Measurements from ENCODE around the gene ENAH. TPM values are rescaled to one million over a fixed set of nuclear protein-coding genes. Genes with fewer than 3 reads are reported as not detected.

ENAH gene
- total and polyA plus RNA-seq, 2 experiments from 2014 or later: 109 to 184 TPM

DNA sequence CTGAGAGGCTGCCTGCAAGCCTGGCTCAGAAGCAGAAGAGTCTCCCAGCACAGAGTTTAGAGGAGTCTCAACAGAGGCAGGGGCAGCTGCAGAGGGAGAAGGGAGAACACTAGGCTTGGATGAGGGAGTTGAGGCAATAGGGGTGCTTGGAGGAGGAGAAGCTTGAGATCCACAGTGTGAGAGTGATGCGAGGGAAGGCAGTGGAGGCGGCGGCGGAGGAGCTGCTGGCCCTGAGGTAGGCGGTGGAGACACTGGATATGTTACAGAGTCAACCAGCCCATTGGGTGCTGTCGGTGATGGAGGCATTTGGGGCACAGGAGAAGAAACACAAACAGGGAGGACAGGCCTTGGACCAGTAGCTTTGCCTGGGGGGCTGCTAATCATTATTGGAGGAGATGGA, 135.7 kb downstream of the ENAH start (continued):
- TF ChIP-seq, protein P1, sequence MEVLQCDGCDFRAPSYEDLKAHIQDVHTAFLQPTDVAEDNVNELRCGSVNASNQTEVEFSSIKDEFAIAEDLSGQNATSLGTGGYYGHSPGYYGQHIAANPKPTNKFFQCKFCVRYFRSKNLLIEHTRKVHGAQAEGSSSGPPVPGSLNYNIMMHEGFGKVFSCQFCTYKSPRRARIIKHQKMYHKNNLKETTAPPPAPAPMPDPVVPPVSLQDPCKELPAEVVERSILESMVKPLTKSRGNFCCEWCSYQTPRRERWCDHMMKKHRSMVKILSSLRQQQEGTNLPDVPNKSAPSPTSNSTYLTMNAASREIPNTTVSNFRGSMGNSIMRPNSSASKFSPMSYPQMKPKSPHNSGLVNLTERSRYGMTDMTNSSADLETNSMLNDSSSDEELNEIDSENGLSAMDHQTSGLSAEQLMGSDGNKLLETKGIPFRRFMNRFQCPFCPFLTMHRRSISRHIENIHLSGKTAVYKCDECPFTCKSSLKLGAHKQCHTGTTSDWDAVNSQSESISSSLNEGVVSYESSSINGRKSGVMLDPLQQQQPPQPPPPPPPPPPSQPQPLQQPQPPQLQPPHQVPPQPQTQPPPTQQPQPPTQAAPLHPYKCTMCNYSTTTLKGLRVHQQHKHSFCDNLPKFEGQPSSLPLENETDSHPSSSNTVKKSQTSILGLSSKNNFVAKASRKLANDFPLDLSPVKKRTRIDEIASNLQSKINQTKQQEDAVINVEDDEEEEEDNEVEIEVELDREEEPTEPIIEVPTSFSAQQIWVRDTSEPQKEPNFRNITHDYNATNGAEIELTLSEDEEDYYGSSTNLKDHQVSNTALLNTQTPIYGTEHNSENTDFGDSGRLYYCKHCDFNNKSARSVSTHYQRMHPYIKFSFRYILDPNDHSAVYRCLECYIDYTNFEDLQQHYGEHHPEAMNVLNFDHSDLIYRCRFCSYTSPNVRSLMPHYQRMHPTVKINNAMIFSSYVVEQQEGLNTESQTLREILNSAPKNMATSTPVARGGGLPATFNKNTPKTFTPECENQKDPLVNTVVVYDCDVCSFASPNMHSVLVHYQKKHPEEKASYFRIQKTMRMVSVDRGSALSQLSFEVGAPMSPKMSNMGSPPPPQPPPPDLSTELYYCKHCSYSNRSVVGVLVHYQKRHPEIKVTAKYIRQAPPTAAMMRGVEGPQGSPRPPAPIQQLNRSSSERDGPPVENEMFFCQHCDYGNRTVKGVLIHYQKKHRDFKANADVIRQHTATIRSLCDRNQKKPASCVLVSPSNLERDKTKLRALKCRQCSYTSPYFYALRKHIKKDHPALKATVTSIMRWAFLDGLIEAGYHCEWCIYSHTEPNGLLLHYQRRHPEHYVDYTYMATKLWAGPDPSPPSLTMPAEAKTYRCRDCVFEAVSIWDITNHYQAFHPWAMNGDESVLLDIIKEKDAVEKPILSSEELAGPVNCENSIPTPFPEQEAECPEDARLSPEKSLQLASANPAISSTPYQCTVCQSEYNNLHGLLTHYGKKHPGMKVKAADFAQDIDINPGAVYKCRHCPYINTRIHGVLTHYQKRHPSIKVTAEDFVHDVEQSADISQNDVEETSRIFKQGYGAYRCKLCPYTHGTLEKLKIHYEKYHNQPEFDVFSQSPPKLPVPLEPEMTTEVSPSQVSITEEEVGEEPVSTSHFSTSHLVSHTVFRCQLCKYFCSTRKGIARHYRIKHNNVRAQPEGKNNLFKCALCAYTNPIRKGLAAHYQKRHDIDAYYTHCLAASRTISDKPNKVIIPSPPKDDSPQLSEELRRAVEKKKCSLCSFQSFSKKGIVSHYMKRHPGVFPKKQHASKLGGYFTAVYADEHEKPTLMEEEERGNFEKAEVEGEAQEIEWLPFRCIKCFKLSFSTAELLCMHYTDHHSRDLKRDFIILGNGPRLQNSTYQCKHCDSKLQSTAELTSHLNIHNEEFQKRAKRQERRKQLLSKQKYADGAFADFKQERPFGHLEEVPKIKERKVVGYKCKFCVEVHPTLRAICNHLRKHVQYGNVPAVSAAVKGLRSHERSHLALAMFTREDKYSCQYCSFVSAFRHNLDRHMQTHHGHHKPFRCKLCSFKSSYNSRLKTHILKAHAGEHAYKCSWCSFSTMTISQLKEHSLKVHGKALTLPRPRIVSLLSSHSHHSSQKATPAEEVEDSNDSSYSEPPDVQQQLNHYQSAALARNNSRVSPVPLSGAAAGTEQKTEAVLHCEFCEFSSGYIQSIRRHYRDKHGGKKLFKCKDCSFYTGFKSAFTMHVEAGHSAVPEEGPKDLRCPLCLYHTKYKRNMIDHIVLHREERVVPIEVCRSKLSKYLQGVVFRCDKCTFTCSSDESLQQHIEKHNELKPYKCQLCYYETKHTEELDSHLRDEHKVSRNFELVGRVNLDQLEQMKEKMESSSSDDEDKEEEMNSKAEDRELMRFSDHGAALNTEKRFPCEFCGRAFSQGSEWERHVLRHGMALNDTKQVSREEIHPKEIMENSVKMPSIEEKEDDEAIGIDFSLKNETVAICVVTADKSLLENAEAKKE (CRISPR knock-in tag; IDR thresholded peaks at IDR 0.05): no peak
- TF ChIP-seq JUNB (IDR thresholded peaks at IDR 0.05; ENCODE audit: unreplicated experiment): no peak
- no peak for TF ChIP-seq EZH2 (IDR thresholded peaks at IDR 0.05; ENCODE audit: low read depth, unreplicated experiment)
- no peak for TF ChIP-seq ZNF114 (CRISPR knock-in tag; IDR thresholded peaks at IDR 0.05)
- TF ChIP-seq POLR2AphosphoS5 (IDR thresholded peaks at IDR 0.05; ENCODE audit: low read depth): no peak
- TF ChIP-seq, protein P2, sequence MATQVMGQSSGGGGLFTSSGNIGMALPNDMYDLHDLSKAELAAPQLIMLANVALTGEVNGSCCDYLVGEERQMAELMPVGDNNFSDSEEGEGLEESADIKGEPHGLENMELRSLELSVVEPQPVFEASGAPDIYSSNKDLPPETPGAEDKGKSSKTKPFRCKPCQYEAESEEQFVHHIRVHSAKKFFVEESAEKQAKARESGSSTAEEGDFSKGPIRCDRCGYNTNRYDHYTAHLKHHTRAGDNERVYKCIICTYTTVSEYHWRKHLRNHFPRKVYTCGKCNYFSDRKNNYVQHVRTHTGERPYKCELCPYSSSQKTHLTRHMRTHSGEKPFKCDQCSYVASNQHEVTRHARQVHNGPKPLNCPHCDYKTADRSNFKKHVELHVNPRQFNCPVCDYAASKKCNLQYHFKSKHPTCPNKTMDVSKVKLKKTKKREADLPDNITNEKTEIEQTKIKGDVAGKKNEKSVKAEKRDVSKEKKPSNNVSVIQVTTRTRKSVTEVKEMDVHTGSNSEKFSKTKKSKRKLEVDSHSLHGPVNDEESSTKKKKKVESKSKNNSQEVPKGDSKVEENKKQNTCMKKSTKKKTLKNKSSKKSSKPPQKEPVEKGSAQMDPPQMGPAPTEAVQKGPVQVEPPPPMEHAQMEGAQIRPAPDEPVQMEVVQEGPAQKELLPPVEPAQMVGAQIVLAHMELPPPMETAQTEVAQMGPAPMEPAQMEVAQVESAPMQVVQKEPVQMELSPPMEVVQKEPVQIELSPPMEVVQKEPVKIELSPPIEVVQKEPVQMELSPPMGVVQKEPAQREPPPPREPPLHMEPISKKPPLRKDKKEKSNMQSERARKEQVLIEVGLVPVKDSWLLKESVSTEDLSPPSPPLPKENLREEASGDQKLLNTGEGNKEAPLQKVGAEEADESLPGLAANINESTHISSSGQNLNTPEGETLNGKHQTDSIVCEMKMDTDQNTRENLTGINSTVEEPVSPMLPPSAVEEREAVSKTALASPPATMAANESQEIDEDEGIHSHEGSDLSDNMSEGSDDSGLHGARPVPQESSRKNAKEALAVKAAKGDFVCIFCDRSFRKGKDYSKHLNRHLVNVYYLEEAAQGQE (IDR thresholded peaks at IDR 0.05; ENCODE audit: unreplicated experiment): no peak

DNA sequence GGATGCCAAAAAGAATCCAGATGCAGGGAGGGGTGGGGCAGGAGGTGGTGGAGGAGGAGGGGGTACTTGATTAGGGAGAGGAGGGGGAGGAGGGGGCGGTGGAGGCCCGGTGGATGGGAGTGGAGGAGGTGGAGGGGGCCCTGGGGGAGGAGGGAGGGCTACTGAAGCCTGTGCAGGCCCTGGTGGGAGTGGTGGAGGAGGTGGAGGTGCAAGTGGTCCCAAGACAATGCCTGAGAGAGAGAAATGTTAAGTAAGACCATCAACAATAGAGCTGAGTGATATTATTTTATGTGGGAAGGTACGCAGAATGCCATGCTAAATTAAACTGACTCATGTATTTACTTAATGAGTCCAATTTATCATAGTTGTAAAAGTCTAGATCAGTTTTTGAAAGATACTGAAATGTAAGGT, 138.2 kb downstream of the ENAH start:
- peaks cover 58% of the 10 kb centered on the region for H3K4me1 Mint-ChIP-seq
- H3K27me3 Mint-ChIP-seq (ENCODE audit: insufficient read depth, low read depth, poor library complexity): peaks cover 9% of the 10 kb centered on the region
- Histone ChIP-seq H3K27ac (ENCODE audit: low read depth) (no peak overlapping the region), H3K4me3 (no peak overlapping the region), H3K27me3 (ENCODE audit: insufficient read depth) (no peaks in the 10 kb centered on the region), H3K36me3 (ENCODE audit: insufficient read depth) (peaks cover 5% of the 10 kb centered on the region), H3K4me1 (ENCODE audit: insufficient read depth) (peaks cover 60% of the 10 kb centered on the region), H3K4me2 (no peak overlapping the region), H2AFZ (no peak overlapping the region), H3K79me2 (replicated peaks; ENCODE audit: insufficient read depth) (peaks cover 47% of the 10 kb centered on the region), H4K20me1 (replicated peaks; ENCODE audit: insufficient read depth) (peaks cover 6% of the 10 kb centered on the region), H3K9me2 (ENCODE audit: insufficient read depth) (no peaks in the 10 kb centered on the region), H3F3A (replicated peaks; ENCODE audit: low read depth) (0 out of 2 replicates have a peak, but pooled peaks cover 5% of the 10 kb centered on the region)
- H3K27ac Mint-ChIP-seq: no peak overlapping the region
- DNase-seq (ENCODE audit: low spot score) (no peak), ATAC-seq (peak; percentile 31)
- peaks cover 49% of the 10 kb centered on the region for H3K36me3 Mint-ChIP-seq (ENCODE audit: low read depth)
- peaks cover 3% of the 10 kb centered on the region; the same call in 2 of the 3 replicates for H3K9me3 Mint-ChIP-seq
- no peak overlapping the region for H3K4me3 Mint-ChIP-seq
- no peak for TF ChIP-seq CREB1 (CRISPR knock-in tag; IDR thresholded peaks at IDR 0.05; ENCODE audit: low read depth)
- TF ChIP-seq JUNB (IDR thresholded peaks at IDR 0.05; ENCODE audit: unreplicated experiment): no peak
- TF ChIP-seq, protein P3, sequence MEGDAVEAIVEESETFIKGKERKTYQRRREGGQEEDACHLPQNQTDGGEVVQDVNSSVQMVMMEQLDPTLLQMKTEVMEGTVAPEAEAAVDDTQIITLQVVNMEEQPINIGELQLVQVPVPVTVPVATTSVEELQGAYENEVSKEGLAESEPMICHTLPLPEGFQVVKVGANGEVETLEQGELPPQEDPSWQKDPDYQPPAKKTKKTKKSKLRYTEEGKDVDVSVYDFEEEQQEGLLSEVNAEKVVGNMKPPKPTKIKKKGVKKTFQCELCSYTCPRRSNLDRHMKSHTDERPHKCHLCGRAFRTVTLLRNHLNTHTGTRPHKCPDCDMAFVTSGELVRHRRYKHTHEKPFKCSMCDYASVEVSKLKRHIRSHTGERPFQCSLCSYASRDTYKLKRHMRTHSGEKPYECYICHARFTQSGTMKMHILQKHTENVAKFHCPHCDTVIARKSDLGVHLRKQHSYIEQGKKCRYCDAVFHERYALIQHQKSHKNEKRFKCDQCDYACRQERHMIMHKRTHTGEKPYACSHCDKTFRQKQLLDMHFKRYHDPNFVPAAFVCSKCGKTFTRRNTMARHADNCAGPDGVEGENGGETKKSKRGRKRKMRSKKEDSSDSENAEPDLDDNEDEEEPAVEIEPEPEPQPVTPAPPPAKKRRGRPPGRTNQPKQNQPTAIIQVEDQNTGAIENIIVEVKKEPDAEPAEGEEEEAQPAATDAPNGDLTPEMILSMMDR (conservative IDR thresholded peaks at IDR 0.05; ENCODE audit: low read depth in 2 of 2): no peak
